ENCODE results near the gene TSPAN4.

TSPAN4 gene

GRCh38 chr11:873706-874105 lies 31.1 kb downstream of the TSPAN4 start:
- TF ChIP-seq ZNF274 (IDR thresholded peaks at IDR 0.05; ENCODE audit: low read depth, low read length) = no peak
- no peak overlapping the region for H3K4me3 ChIP-seq (ENCODE audit: low read length)

- no peak overlapping the region for H3K4me3 ChIP-seq (ENCODE audit: low read length)
Measured at GRCh38 chr11:875203-875602, 32.6 kb downstream of the TSPAN4 start.

GRCh38 chr11:875769-876301 lies 33.2 kb downstream of the TSPAN4 start:
- H3K4me3 ChIP-seq (ENCODE audit: low read length) = no peak overlapping the region
- TF ChIP-seq ZNF274 (IDR thresholded peaks at IDR 0.05; ENCODE audit: low read depth, low read length) = no peak

More at GRCh38 chr11:875203-875602, 32.6 kb downstream of the TSPAN4 start:
- no peak for TF ChIP-seq ZNF274 (IDR thresholded peaks at IDR 0.05; ENCODE audit: low read depth, low read length)

GRCh38 chr11:876545-876944 lies 33.9 kb downstream of the TSPAN4 start:
- TF ChIP-seq ZNF274 (IDR thresholded peaks at IDR 0.05; ENCODE audit: low read depth, low read length) = no peak

GRCh38 chr11:877565-877964 lies 34.9 kb downstream of the TSPAN4 start:
- H3K4me3 ChIP-seq (ENCODE audit: low read length) = no peak overlapping the region
- no peak for TF ChIP-seq ZNF274 (IDR thresholded peaks at IDR 0.05; ENCODE audit: low read depth, low read length)

More at GRCh38 chr11:876545-876944, 33.9 kb downstream of the TSPAN4 start:
- H3K4me3 ChIP-seq (ENCODE audit: low read length) = no peak overlapping the region

GRCh38 chr11:880447-880846 lies 37.8 kb downstream of the TSPAN4 start:
- H3K4me3 ChIP-seq (ENCODE audit: low read length) = no peak overlapping the region
- TF ChIP-seq ZNF274 (IDR thresholded peaks at IDR 0.05; ENCODE audit: low read depth, low read length) = no peak

- no peak for TF ChIP-seq ZNF274 (IDR thresholded peaks at IDR 0.05; ENCODE audit: low read depth, low read length)
- no peak overlapping the region for H3K4me3 ChIP-seq (ENCODE audit: low read length)
Measured at GRCh38 chr11:882596-882995, 39.9 kb downstream of the TSPAN4 start.

GRCh38 chr11:883527-883926 lies 40.9 kb downstream of the TSPAN4 start:
- no peak overlapping the region for H3K4me3 ChIP-seq (ENCODE audit: low read length)
- no peak for TF ChIP-seq ZNF274 (IDR thresholded peaks at IDR 0.05; ENCODE audit: low read depth, low read length)

GRCh38 chr11:884578-885070 lies 42.0 kb downstream of the TSPAN4 start:
- no peak for TF ChIP-seq ZNF274 (IDR thresholded peaks at IDR 0.05; ENCODE audit: low read depth, low read length)

GRCh38 chr11:886568-886967 lies 43.9 kb downstream of the TSPAN4 start:
- no peak overlapping the region for H3K4me3 ChIP-seq (ENCODE audit: low read length)
- no peak for TF ChIP-seq ZNF274 (IDR thresholded peaks at IDR 0.05; ENCODE audit: low read depth, low read length)

More at GRCh38 chr11:884578-885070, 42.0 kb downstream of the TSPAN4 start:
- no peak overlapping the region for H3K4me3 ChIP-seq (ENCODE audit: low read length)

- TF ChIP-seq ZNF274 (IDR thresholded peaks at IDR 0.05; ENCODE audit: low read depth, low read length) = no peak
- no peak overlapping the region for H3K4me3 ChIP-seq (ENCODE audit: low read length)
Measured at GRCh38 chr11:887589-887988, 44.9 kb downstream of the TSPAN4 start.

- H3K4me3 ChIP-seq (ENCODE audit: low read length) = no peak overlapping the region
- TF ChIP-seq ZNF274 (IDR thresholded peaks at IDR 0.05; ENCODE audit: low read depth, low read length) = no peak
Measured at GRCh38 chr11:888310-889212, 45.9 kb downstream of the TSPAN4 start.

- TF ChIP-seq ZNF274 (IDR thresholded peaks at IDR 0.05; ENCODE audit: low read depth, low read length) = no peak
- H3K4me3 ChIP-seq (ENCODE audit: low read length) = no peak overlapping the region
Measured at GRCh38 chr11:889257-889656, 46.6 kb downstream of the TSPAN4 start.

- H3K4me3 ChIP-seq (ENCODE audit: low read length) = no peak overlapping the region
- no peak for TF ChIP-seq ZNF274 (IDR thresholded peaks at IDR 0.05; ENCODE audit: low read depth, low read length)
Measured at GRCh38 chr11:889687-890475, 47.2 kb downstream of the TSPAN4 start.
